Measurements from ENCODE around the gene UST. TPM values are rescaled to one million over a fixed set of nuclear protein-coding genes. Genes with fewer than 3 reads are reported as not detected.

The UST gene
- total and polyA plus RNA-seq, 4 donors: 0.24 to 2.7 (median 0.87) TPM

DNA sequence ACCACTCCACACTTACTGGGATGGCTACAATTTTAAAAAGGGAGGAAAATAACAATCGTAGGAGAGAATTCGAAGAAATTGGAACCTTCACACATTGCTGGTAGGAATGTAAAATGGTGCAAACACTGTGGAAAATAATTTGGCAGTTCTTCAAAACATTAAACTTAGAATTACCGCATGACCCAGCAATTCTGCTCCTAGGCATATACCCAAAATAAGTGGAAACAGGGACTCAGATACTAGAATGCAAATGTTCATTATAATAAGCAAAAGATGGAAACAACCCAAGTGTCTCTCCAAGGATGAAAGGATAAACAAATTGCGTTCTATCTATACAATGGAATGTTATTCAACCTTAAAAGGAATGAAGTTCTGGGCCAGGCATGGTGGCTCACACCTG, 325.2 kb downstream of the UST start (continued):
- no peak for TF ChIP-seq CTCF (IDR thresholded peaks at IDR 0.05; ENCODE audit: low read depth, low read length, missing input control)
- no peak for TF ChIP-seq TAF1 (conservative IDR thresholded peaks at IDR 0.05)

DNA sequence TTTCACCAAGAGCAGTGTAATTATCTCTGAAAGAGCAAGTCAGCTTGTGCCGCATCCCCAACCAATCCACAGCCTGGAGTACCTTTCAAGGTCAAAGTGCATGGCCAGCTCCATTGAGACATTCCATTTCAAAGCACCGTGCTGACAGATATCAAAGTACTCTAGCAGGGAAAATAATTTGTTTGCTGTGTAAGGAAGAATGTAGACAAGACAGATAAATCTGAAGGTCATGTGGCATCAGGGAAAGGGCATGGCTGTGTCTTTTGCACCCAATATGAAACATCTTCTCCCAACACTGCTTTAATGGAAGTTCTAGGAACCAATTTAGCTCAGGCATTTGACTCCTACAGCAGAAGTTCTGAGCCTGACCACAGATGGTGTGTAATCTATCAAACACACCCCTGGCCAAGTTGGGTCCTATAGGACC, 328.0 kb downstream of the UST start:
- H3K9me3 ChIP-seq (ENCODE audit: control insufficient read depth in 4 of 4, low read length in 3 of 4): no peaks in the 10 kb centered on the region
- 50% methylated on average over 2 of the region's 2 CpGs for WGBS
- no peaks in the 10 kb centered on the region for H3K27me3 ChIP-seq (ENCODE audit: control insufficient read depth in 4 of 4, insufficient read depth in 4 of 4, low read length in 3 of 4)
- no peak for DNase-seq (ENCODE audit: low spot score)
- H3K9ac ChIP-seq (ENCODE audit: low read depth in 1 of 2, low read length in 2 of 2): no peak overlapping the region
- H3K4me3 ChIP-seq (ENCODE audit: low read depth in 1 of 3, low read length in 3 of 3): no peak overlapping the region
- TF ChIP-seq RAD21 (IDR thresholded peaks at IDR 0.05) (no peak), HNF4G (IDR thresholded peaks at IDR 0.05) (no peak), HNF4A (conservative IDR thresholded peaks at IDR 0.05) (no peak), GABPA (IDR thresholded peaks at IDR 0.05 in 1 of 2, conservative IDR thresholded peaks at IDR 0.05 in 1 of 2) (no peak), EGR1 (IDR thresholded peaks at IDR 0.05; ENCODE audit: low read depth in 2 of 2) (no peak)
- H3K27ac ChIP-seq (ENCODE audit: low read depth in 1 of 2, low read length in 2 of 2): no peak overlapping the region
- peaks cover 0 to 6% (median 1%) of the 10 kb centered on the region in 4 donors for H3K4me1 ChIP-seq (ENCODE audit: control insufficient read depth in 4 of 4, insufficient read depth in 4 of 4, low read length in 3 of 4)
- H3K36me3 ChIP-seq (ENCODE audit: control insufficient read depth in 4 of 4, insufficient read depth in 3 of 4, low read depth in 1 of 4, low read length in 3 of 4): no peaks in the 10 kb centered on the region

GRCh38 chr6:149075616-149076354, 329.0 kb downstream of the UST start:
- no peak for DNase-seq (ENCODE audit: low spot score)
- H3K4me3 ChIP-seq (ENCODE audit: low read depth in 1 of 3, low read length in 3 of 3): no peak overlapping the region
- TF ChIP-seq, protein P1, sequence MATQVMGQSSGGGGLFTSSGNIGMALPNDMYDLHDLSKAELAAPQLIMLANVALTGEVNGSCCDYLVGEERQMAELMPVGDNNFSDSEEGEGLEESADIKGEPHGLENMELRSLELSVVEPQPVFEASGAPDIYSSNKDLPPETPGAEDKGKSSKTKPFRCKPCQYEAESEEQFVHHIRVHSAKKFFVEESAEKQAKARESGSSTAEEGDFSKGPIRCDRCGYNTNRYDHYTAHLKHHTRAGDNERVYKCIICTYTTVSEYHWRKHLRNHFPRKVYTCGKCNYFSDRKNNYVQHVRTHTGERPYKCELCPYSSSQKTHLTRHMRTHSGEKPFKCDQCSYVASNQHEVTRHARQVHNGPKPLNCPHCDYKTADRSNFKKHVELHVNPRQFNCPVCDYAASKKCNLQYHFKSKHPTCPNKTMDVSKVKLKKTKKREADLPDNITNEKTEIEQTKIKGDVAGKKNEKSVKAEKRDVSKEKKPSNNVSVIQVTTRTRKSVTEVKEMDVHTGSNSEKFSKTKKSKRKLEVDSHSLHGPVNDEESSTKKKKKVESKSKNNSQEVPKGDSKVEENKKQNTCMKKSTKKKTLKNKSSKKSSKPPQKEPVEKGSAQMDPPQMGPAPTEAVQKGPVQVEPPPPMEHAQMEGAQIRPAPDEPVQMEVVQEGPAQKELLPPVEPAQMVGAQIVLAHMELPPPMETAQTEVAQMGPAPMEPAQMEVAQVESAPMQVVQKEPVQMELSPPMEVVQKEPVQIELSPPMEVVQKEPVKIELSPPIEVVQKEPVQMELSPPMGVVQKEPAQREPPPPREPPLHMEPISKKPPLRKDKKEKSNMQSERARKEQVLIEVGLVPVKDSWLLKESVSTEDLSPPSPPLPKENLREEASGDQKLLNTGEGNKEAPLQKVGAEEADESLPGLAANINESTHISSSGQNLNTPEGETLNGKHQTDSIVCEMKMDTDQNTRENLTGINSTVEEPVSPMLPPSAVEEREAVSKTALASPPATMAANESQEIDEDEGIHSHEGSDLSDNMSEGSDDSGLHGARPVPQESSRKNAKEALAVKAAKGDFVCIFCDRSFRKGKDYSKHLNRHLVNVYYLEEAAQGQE (IDR thresholded peaks at IDR 0.05): no peak
- no peak for TF ChIP-seq RXRA (IDR thresholded peaks at IDR 0.05)
- TF ChIP-seq HNF4A (conservative IDR thresholded peaks at IDR 0.05): no peak
- no peak for TF ChIP-seq RAD21 (IDR thresholded peaks at IDR 0.05)
- no peak for TF ChIP-seq GABPA (IDR thresholded peaks at IDR 0.05 in 1 of 2, conservative IDR thresholded peaks at IDR 0.05 in 1 of 2)
- TF ChIP-seq NR2F2 (IDR thresholded peaks at IDR 0.05): no peak
- TF ChIP-seq FOXA1 (IDR thresholded peaks at IDR 0.05): no peak
- TF ChIP-seq SP1 (IDR thresholded peaks at IDR 0.05): no peak
- TF ChIP-seq MAX (IDR thresholded peaks at IDR 0.05): no peak
- TF ChIP-seq, protein P2, sequence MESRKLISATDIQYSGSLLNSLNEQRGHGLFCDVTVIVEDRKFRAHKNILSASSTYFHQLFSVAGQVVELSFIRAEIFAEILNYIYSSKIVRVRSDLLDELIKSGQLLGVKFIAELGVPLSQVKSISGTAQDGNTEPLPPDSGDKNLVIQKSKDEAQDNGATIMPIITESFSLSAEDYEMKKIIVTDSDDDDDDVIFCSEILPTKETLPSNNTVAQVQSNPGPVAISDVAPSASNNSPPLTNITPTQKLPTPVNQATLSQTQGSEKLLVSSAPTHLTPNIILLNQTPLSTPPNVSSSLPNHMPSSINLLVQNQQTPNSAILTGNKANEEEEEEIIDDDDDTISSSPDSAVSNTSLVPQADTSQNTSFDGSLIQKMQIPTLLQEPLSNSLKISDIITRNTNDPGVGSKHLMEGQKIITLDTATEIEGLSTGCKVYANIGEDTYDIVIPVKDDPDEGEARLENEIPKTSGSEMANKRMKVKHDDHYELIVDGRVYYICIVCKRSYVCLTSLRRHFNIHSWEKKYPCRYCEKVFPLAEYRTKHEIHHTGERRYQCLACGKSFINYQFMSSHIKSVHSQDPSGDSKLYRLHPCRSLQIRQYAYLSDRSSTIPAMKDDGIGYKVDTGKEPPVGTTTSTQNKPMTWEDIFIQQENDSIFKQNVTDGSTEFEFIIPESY (IDR thresholded peaks at IDR 0.05): no peak
- TF ChIP-seq EGR1 (IDR thresholded peaks at IDR 0.05; ENCODE audit: low read depth in 2 of 2): no peak
- TF ChIP-seq JUND (IDR thresholded peaks at IDR 0.05): no peak
- TF ChIP-seq YY1 (IDR thresholded peaks at IDR 0.05): no peak
- TF ChIP-seq HNF4G (IDR thresholded peaks at IDR 0.05): no peak
- no peak for TF ChIP-seq TAF1 (conservative IDR thresholded peaks at IDR 0.05)
- no peak for TF ChIP-seq FOXA2 (IDR thresholded peaks at IDR 0.05)
- no peaks in the 10 kb centered on the region for H3K27me3 ChIP-seq (ENCODE audit: control insufficient read depth in 4 of 4, insufficient read depth in 4 of 4, low read length in 3 of 4)
- H3K9ac ChIP-seq (ENCODE audit: low read depth in 1 of 2, low read length in 2 of 2): no peak overlapping the region
- no peak overlapping the region for H3K27ac ChIP-seq (ENCODE audit: low read depth in 1 of 2, low read length in 2 of 2)
- H3K9me3 ChIP-seq (ENCODE audit: control insufficient read depth in 4 of 4, low read length in 3 of 4): no peaks in the 10 kb centered on the region
- WGBS: 81% methylated on average over 6 of the region's 6 CpGs
- H3K4me1 ChIP-seq (ENCODE audit: control insufficient read depth in 4 of 4, insufficient read depth in 4 of 4, low read length in 3 of 4): peaks cover 0 to 6% (median 3%) of the 10 kb centered on the region in 4 donors
- H3K36me3 ChIP-seq (ENCODE audit: control insufficient read depth in 4 of 4, insufficient read depth in 3 of 4, low read depth in 1 of 4, low read length in 3 of 4): no peaks in the 10 kb centered on the region
